ENCODE data around the gene CHCHD6.

The CHCHD6 gene

GRCh38 chr3:126900859-126901540 is 197.0 kb downstream of the CHCHD6 start:
- DNase-seq: no peak

- no peak for DNase-seq
These were observed 197.6 kb downstream of the CHCHD6 start for GRCh38 chr3:126901631-126902030.

- DNase-seq: no peak
These were observed 199.5 kb downstream of the CHCHD6 start for GRCh38 chr3:126903521-126903920.

- no peak for DNase-seq
These were observed 203.5 kb downstream of the CHCHD6 start for GRCh38 chr3:126907557-126907956.

GRCh38 chr3:126908752-126909275 is 204.8 kb downstream of the CHCHD6 start:
- no peak for DNase-seq

GRCh38 chr3:126910231-126910630 is 206.2 kb downstream of the CHCHD6 start:
- DNase-seq: no peak

GRCh38 chr3:126911162-126912026 is 207.4 kb downstream of the CHCHD6 start:
- DNase-seq: peak; percentile 37 to 39

GRCh38 chr3:126912027-126912422 is 208.0 kb downstream of the CHCHD6 start:
- no peak for DNase-seq

GRCh38 chr3:126912491-126913195 is 208.6 kb downstream of the CHCHD6 start:
- no peak for DNase-seq

- DNase-seq: no peak
These were observed 209.5 kb downstream of the CHCHD6 start for GRCh38 chr3:126913524-126913923.

- DNase-seq: no peak
These were observed 210.2 kb downstream of the CHCHD6 start for GRCh38 chr3:126914226-126914625.

GRCh38 chr3:126915015-126915414 is 211.0 kb downstream of the CHCHD6 start:
- DNase-seq: no peak

- DNase-seq: no peak
These were observed 212.5 kb downstream of the CHCHD6 start for GRCh38 chr3:126916546-126916945.

- DNase-seq: no peak
These were observed 213.3 kb downstream of the CHCHD6 start for GRCh38 chr3:126917232-126917804.

- DNase-seq: no peak
These were observed 214.3 kb downstream of the CHCHD6 start for GRCh38 chr3:126918355-126918821.

- DNase-seq: no peak
These were observed 217.2 kb downstream of the CHCHD6 start for GRCh38 chr3:126921085-126921824.

- no peak for DNase-seq
These were observed 218.4 kb downstream of the CHCHD6 start for GRCh38 chr3:126922466-126922865.

- no peak for DNase-seq
These were observed 219.4 kb downstream of the CHCHD6 start for GRCh38 chr3:126923423-126923822.

GRCh38 chr3:126923895-126924294 is 219.9 kb downstream of the CHCHD6 start:
- no peak for DNase-seq

GRCh38 chr3:126924458-126924857 is 220.4 kb downstream of the CHCHD6 start:
- DNase-seq: no peak

- DNase-seq: no peak
These were observed 221.6 kb downstream of the CHCHD6 start for GRCh38 chr3:126925411-126926171.

Data from stimulated activated CD4-positive, alpha-beta T cell treated with anti-CD3 and anti-CD28 coated beads, Interleukin-2, amount 100 ng/mL, for 48 hours (primary cell).